GM23338 (cell line): ENCODE data around the gene SVBP. TPM values are rescaled to one million over a fixed set of nuclear protein-coding genes. Genes with fewer than 3 reads are reported as not detected.

ENCODE experiments used
- ATAC-seq: fragments of 200-7000 bp; cut with Tn5 transposase; 3 replicates; pipeline ENCODE4 v1.9.1; 2020
- DNase-seq: peaks from one replicate; pipeline ENCODE4 v3.0.0-alpha.2; 2015; ENCODE audit warnings: low spot score
- H2AFZ ChIP-seq: fragments of 200-600 bp; sonication (generic); 2 replicates; pipeline ENCODE4 v1.8.0; 2016; ENCODE audit warnings: antibody characterized with exemption, mild to moderate bottlenecking, moderate library complexity
- H3F3A ChIP-seq: fragments of 200-600 bp; sonication (generic); replicated peaks from 2 replicates; pipeline ENCODE4 v1.8.0; 2017; ENCODE audit warnings: antibody characterized with exemption, mixed run types, low read depth
- H3K27ac ChIP-seq: fragments of 200-600 bp; sonication (generic); 2 replicates; pipeline ENCODE4 v1.6.1; 2016; ENCODE audit warnings: low read depth
- H3K27me3 ChIP-seq: fragments of 200-600 bp; sonication (generic); 2 replicates; pipeline ENCODE4 v1.8.0; 2016; ENCODE audit warnings: mild to moderate bottlenecking, mixed run types, moderate library complexity; ENCODE audit not compliant: insufficient read depth
- H3K36me3 ChIP-seq: fragments of 200-600 bp; sonication (generic); 2 replicates; pipeline ENCODE4 v1.8.0; 2016; ENCODE audit warnings: mild to moderate bottlenecking; ENCODE audit not compliant: insufficient read depth
- H3K4me1 ChIP-seq: fragments of 200-600 bp; sonication (generic); 2 replicates; pipeline ENCODE4 v1.8.0; 2016; ENCODE audit warnings: mild to moderate bottlenecking, moderate library complexity; ENCODE audit not compliant: insufficient read depth
- H3K4me2 ChIP-seq: fragments of 200-600 bp; sonication (generic); 2 replicates; pipeline ENCODE4 v1.7.1; 2017; ENCODE audit warnings: mixed run types
- H3K4me3 ChIP-seq: fragments of 200-600 bp; sonication (generic); 2 replicates; pipeline ENCODE4 v1.6.1; 2016; ENCODE audit warnings: mixed run types
- H3K79me2 ChIP-seq: fragments of 200-600 bp; sonication (generic); replicated peaks from 2 replicates; pipeline ENCODE4 v1.8.0; 2017; ENCODE audit warnings: mild to moderate bottlenecking; ENCODE audit not compliant: insufficient read depth
- H3K9me2 ChIP-seq: fragments of 200-600 bp; sonication (generic); 2 replicates; pipeline ENCODE4 v1.8.0; 2017; ENCODE audit not compliant: insufficient read depth
- H4K20me1 ChIP-seq: fragments of 200-600 bp; sonication (generic); replicated peaks from 2 replicates; pipeline ENCODE4 v1.8.0; 2017; ENCODE audit warnings: mild to moderate bottlenecking; ENCODE audit not compliant: insufficient read depth
- H3K27ac Mint-ChIP-seq: 2 replicates; pipeline ENCODE4 v1.8.0; 2020; ENCODE audit warnings: inconsistent platforms, mild to moderate bottlenecking, moderate library complexity, mixed read lengths
- H3K27me3 Mint-ChIP-seq: 3 replicates; pipeline ENCODE4 v1.8.0; 2022; ENCODE audit warnings: low read depth, mild to moderate bottlenecking, moderate library complexity, mixed read lengths, inconsistent platforms; ENCODE audit not compliant: insufficient read depth, poor library complexity
- H3K36me3 Mint-ChIP-seq: 3 replicates; pipeline ENCODE4 v1.8.0; 2021; ENCODE audit warnings: low read depth, mild to moderate bottlenecking, inconsistent platforms, moderate library complexity, mixed read lengths
- H3K4me1 Mint-ChIP-seq: 3 replicates; pipeline ENCODE4 v1.8.0; 2020; ENCODE audit warnings: mild to moderate bottlenecking, inconsistent platforms, mixed read lengths
- H3K4me3 Mint-ChIP-seq: 3 replicates; pipeline ENCODE4 v1.8.0; 2021; ENCODE audit warnings: moderate library complexity, mild to moderate bottlenecking, inconsistent platforms, mixed read lengths
- H3K9me3 Mint-ChIP-seq: 3 replicates; pipeline ENCODE4 v1.8.0; 2020; ENCODE audit warnings: moderate library complexity, mild to moderate bottlenecking, inconsistent platforms, mixed read lengths
- CREB1 ChIP-seq: fragments of 250-450 bp; sonication (Bioruptor Pico); IDR thresholded peaks from 2 replicates; pipeline ENCODE4 v1.5.0; 2020; ENCODE audit warnings: low read depth, mild to moderate bottlenecking, moderate library complexity
- EZH2 ChIP-seq: fragments of 200-600 bp; sonication (generic); IDR thresholded peaks from one replicate; pipeline ENCODE4 v1.8.0; 2017; ENCODE audit warnings: antibody characterized with exemption, mild to moderate bottlenecking, low read depth; ENCODE audit not compliant: unreplicated experiment
- EZH2phosphoT487 ChIP-seq: fragments of 200-600 bp; sonication (generic); IDR thresholded peaks from one replicate; pipeline ENCODE4 v1.8.1; 2018; ENCODE audit warnings: antibody characterized with exemption; ENCODE audit not compliant: unreplicated experiment
- JUNB ChIP-seq: IDR thresholded peaks from one replicate; pipeline ENCODE4 v1.6.1; 2016; ENCODE audit warnings: antibody characterized with exemption; ENCODE audit not compliant: unreplicated experiment
- POLR2AphosphoS5 ChIP-seq: IDR thresholded peaks from 2 replicates; pipeline ENCODE4 v1.6.1; 2016; ENCODE audit warnings: antibody characterized with exemption, low read depth
- polyA plus RNA-seq: library from polyadenylated mRNA; unstranded; fragments of >200 nt; fragmentation: Nextera tagmentation; extraction: Ambion mirVana; gene quantifications from 2 replicates; pipeline ENCODE4 v1.2.1, GENCODE V29; 2016
- total RNA-seq: library from RNA; depleted of rRNA; stranded (reverse); fragments of >200 nt; shearing (Covaris generic); gene quantifications from 2 replicates; pipeline ENCODE4 v1.2.3, GENCODE V29; 2014
- TF ChIP-seq, protein P1 (sequence below): IDR thresholded peaks from one replicate; pipeline ENCODE4 v1.6.1; 2018; ENCODE audit warnings: antibody characterized with exemption; ENCODE audit not compliant: unreplicated experiment
- TF ChIP-seq, protein P2 (sequence below): IDR thresholded peaks from 2 replicates; pipeline ENCODE4 v1.6.1; 2016; ENCODE audit warnings: antibody characterized with exemption
- TF ChIP-seq, protein P3 (sequence below), 2 experiments: fragments of 200-600 bp in 1 of 2; sonication (generic) in 1 of 2; conservative IDR thresholded peaks; 2 replicates each; pipeline versions ENCODE4 v1.5.1 to v1.6.1; 2016 to 2017; ENCODE audit warnings: antibody characterized with exemption in 2 of 2, low read depth in 2 of 2, mild to moderate bottlenecking in 2 of 2, moderate library complexity in 1 of 2

SVBP gene
- total and polyA plus RNA-seq, 2 experiments from 2014 or later, result 22.1 to 82.1 TPM

- Histone ChIP-seq H3F3A (no peaks in the 10 kb centered on the region), H3K4me3 (peak overlapping the region; percentile 63), H2AFZ (peak overlapping the region; percentile 1), H3K9me2 (no peaks in the 10 kb centered on the region), H3K36me3 (peaks cover 12% of the 10 kb centered on the region; the same call in 1 of the 2 replicates), H3K79me2 (peaks cover 25% of the 10 kb centered on the region), H3K4me1 (peaks cover 27% of the 10 kb centered on the region), H3K4me2 (peak overlapping the region; percentile 99), H3K27me3 (no peaks in the 10 kb centered on the region), H4K20me1 (0 out of 2 replicates have a peak, but pooled peaks cover 4% of the 10 kb centered on the region), H3K27ac (no peak overlapping the region)
- H3K36me3 Mint-ChIP-seq, result peaks cover 46% of the 10 kb centered on the region
- peak overlapping the region; percentile 95 for H3K4me3 Mint-ChIP-seq
- H3K9me3 Mint-ChIP-seq, result no peaks in the 10 kb centered on the region; the same call in 2 of the 3 replicates
- TF ChIP-seq JUNB (no peak), EZH2 (no peak)
- peaks cover 20% of the 10 kb centered on the region for H3K4me1 Mint-ChIP-seq
- ATAC-seq (no peak; the same call in 1 of the 3 replicates), DNase-seq (peak; percentile 5)
- H3K27ac Mint-ChIP-seq, result peak overlapping the region; percentile 69
- H3K27me3 Mint-ChIP-seq, result peaks cover 4% of the 10 kb centered on the region
These were observed 30.0 kb upstream of the SVBP start for GRCh38 chr1:42847111-42847595.

GRCh38 chr1:42846257-42847110 lies 29.3 kb upstream of the SVBP start, which contains the start of gene ZNF691:
TSS of gene ZNF691 (plus strand) at chr1:42846613. CDS start at chr1:42849659, 3,046 bp downstream.
- H3K27ac Mint-ChIP-seq, result peak within 1 kb of the TSS; percentile 74
- peaks cover 20% of the 10 kb centered on the region for H3K4me1 Mint-ChIP-seq
- Histone ChIP-seq H3K4me1 (peaks cover 27% of the 10 kb centered on the region), H3K27ac (no peak within 1 kb of the TSS), H3K36me3 (peaks cover 8% of the 10 kb centered on the region; the same call in 1 of the 2 replicates), H3K9me2 (no peaks in the 10 kb centered on the region), H3K4me3 (peak within 1 kb of the TSS; percentile 63), H2AFZ (peak within 1 kb of the TSS; percentile 67), H4K20me1 (0 out of 2 replicates have a peak, but pooled peaks cover 4% of the 10 kb centered on the region), H3K79me2 (peaks cover 25% of the 10 kb centered on the region), H3F3A (no peaks in the 10 kb centered on the region), H3K27me3 (no peaks in the 10 kb centered on the region), H3K4me2 (peak within 1 kb of the TSS; percentile 99)
- peak within 1 kb of the TSS; percentile 95 for H3K4me3 Mint-ChIP-seq
- TF ChIP-seq, protein P1, sequence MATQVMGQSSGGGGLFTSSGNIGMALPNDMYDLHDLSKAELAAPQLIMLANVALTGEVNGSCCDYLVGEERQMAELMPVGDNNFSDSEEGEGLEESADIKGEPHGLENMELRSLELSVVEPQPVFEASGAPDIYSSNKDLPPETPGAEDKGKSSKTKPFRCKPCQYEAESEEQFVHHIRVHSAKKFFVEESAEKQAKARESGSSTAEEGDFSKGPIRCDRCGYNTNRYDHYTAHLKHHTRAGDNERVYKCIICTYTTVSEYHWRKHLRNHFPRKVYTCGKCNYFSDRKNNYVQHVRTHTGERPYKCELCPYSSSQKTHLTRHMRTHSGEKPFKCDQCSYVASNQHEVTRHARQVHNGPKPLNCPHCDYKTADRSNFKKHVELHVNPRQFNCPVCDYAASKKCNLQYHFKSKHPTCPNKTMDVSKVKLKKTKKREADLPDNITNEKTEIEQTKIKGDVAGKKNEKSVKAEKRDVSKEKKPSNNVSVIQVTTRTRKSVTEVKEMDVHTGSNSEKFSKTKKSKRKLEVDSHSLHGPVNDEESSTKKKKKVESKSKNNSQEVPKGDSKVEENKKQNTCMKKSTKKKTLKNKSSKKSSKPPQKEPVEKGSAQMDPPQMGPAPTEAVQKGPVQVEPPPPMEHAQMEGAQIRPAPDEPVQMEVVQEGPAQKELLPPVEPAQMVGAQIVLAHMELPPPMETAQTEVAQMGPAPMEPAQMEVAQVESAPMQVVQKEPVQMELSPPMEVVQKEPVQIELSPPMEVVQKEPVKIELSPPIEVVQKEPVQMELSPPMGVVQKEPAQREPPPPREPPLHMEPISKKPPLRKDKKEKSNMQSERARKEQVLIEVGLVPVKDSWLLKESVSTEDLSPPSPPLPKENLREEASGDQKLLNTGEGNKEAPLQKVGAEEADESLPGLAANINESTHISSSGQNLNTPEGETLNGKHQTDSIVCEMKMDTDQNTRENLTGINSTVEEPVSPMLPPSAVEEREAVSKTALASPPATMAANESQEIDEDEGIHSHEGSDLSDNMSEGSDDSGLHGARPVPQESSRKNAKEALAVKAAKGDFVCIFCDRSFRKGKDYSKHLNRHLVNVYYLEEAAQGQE, result no peak
- TF ChIP-seq, protein P2, sequence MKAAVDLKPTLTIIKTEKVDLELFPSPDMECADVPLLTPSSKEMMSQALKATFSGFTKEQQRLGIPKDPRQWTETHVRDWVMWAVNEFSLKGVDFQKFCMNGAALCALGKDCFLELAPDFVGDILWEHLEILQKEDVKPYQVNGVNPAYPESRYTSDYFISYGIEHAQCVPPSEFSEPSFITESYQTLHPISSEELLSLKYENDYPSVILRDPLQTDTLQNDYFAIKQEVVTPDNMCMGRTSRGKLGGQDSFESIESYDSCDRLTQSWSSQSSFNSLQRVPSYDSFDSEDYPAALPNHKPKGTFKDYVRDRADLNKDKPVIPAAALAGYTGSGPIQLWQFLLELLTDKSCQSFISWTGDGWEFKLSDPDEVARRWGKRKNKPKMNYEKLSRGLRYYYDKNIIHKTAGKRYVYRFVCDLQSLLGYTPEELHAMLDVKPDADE, result peak; percentile 86
- TF ChIP-seq EZH2phosphoT487, result no peak
- TF ChIP-seq CREB1 (CRISPR knock-in tag), result peak; percentile 66
- TF ChIP-seq, protein P3, sequence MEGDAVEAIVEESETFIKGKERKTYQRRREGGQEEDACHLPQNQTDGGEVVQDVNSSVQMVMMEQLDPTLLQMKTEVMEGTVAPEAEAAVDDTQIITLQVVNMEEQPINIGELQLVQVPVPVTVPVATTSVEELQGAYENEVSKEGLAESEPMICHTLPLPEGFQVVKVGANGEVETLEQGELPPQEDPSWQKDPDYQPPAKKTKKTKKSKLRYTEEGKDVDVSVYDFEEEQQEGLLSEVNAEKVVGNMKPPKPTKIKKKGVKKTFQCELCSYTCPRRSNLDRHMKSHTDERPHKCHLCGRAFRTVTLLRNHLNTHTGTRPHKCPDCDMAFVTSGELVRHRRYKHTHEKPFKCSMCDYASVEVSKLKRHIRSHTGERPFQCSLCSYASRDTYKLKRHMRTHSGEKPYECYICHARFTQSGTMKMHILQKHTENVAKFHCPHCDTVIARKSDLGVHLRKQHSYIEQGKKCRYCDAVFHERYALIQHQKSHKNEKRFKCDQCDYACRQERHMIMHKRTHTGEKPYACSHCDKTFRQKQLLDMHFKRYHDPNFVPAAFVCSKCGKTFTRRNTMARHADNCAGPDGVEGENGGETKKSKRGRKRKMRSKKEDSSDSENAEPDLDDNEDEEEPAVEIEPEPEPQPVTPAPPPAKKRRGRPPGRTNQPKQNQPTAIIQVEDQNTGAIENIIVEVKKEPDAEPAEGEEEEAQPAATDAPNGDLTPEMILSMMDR (conservative IDR thresholded peaks at IDR 0.05; ENCODE audit: low read depth in 2 of 2), result peak; percentile 17 to 47; a peak in 2 of 4 replicates
- peak; percentile 78 for TF ChIP-seq POLR2AphosphoS5
- ATAC-seq (peak; percentile 98), DNase-seq (peak; percentile 99)
- H3K27me3 Mint-ChIP-seq, result peaks cover 4% of the 10 kb centered on the region
- H3K36me3 Mint-ChIP-seq, result peaks cover 45% of the 10 kb centered on the region
- no peaks in the 10 kb centered on the region; the same call in 2 of the 3 replicates for H3K9me3 Mint-ChIP-seq
